ENCODE results near the gene ZGRF1.

- TF ChIP-seq CTCF (IDR thresholded peaks at IDR 0.05; ENCODE audit: borderline replicate concordance, extremely low read depth, low read length, poor library complexity, severe bottlenecking) (no peak), EZH2 (IDR thresholded peaks at IDR 0.05; ENCODE audit: borderline replicate concordance, low read depth, low read length, severe bottlenecking) (no peak)
Observed at GRCh38 chr4:112642526-112642925, 5.8 kb upstream of the ZGRF1 start.

All from DND-41 (cell line).